ENCODE results near the gene PATJ. TPM values are rescaled to one million over a fixed set of nuclear protein-coding genes. Genes with fewer than 3 reads are reported as not detected.

PATJ gene
- total RNA-seq, 4 donors from 2014 or later = 10.6 to 44.8 (median 26.1) TPM

DNA sequence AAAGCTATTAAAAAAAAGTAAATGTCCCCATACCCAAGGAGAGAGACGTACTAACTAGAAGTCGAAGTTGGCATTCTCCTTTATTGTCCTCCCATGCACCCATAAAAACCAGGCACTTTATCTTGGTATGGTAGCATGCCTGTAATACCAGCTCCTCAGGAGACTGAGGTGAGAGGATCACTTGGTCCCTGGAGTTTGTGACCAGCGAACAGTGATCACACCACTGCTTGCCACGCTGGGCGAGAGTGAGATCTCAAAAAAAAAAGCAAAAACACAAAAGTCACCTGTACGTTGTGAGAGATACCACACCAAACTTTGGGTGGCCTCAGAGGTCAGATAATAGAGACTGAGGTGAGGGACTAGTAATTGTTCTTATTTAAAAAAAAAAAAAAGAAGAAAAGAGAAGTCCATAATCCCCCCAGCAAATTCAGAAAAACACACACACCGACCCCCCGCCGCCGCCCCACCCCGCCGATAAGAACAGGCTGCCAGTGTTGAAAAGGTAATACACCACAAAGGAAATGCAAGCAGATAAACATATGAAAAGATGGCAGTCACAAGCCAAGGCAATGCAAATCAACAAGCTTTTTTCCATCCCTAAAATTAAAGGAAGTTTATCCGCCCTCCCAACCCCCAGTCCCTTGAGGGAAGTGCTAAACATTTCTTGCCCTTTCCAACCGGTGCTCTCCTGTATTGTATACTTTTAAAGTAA is 455.9 kb downstream of the PATJ start:
- TF ChIP-seq POLR2A (IDR thresholded peaks at IDR 0.05) = no peak
- TF ChIP-seq, protein P1, sequence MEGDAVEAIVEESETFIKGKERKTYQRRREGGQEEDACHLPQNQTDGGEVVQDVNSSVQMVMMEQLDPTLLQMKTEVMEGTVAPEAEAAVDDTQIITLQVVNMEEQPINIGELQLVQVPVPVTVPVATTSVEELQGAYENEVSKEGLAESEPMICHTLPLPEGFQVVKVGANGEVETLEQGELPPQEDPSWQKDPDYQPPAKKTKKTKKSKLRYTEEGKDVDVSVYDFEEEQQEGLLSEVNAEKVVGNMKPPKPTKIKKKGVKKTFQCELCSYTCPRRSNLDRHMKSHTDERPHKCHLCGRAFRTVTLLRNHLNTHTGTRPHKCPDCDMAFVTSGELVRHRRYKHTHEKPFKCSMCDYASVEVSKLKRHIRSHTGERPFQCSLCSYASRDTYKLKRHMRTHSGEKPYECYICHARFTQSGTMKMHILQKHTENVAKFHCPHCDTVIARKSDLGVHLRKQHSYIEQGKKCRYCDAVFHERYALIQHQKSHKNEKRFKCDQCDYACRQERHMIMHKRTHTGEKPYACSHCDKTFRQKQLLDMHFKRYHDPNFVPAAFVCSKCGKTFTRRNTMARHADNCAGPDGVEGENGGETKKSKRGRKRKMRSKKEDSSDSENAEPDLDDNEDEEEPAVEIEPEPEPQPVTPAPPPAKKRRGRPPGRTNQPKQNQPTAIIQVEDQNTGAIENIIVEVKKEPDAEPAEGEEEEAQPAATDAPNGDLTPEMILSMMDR (IDR thresholded peaks at IDR 0.05) = no peak

DNA sequence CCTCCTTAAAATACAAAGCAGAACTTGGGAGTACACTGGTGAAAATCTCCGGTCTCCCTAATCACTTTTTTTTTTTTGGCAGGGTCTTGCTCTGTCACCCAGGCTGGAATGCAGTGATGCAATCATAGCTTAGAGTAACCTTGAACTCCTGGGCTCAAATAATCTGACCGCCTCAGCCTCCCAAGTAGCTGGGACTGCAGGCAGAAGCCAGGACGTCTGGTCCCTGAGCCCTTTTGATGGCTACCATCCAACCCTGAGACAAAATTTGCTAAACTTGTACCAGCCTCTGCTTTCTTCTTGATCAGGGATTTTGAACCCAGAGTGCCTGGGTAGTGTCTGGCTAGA is 456.5 kb downstream of the PATJ start:
- TF ChIP-seq POLR2A (IDR thresholded peaks at IDR 0.05) = no peak
- TF ChIP-seq, protein P1 (IDR thresholded peaks at IDR 0.05) = no peak
- Histone ChIP-seq H3K9me3 (no peaks in the 10 kb centered on the region), H3K27me3 (no peaks in the 10 kb centered on the region), H3K36me3 (no peaks in the 10 kb centered on the region), H3K4me1 (no peaks in the 10 kb centered on the region), H3K4me3 (no peak overlapping the region), H3K27ac (no peak overlapping the region)
- intact Hi-C loops (cut with DNase I; ENCODE audit: low total_unique reads) = no loop called here
- no peak for DNase-seq

More for the DNA sequence above, 455.9 kb downstream of the PATJ start:
- Histone ChIP-seq H3K27me3 (no peaks in the 10 kb centered on the region), H3K36me3 (no peaks in the 10 kb centered on the region), H3K9me3 (no peaks in the 10 kb centered on the region), H3K27ac (no peak overlapping the region), H3K4me3 (no peak overlapping the region), H3K4me1 (no peaks in the 10 kb centered on the region)
- intact Hi-C loops (cut with DNase I; ENCODE audit: low total_unique reads) = no loop called here
- no peak for DNase-seq

DNA sequence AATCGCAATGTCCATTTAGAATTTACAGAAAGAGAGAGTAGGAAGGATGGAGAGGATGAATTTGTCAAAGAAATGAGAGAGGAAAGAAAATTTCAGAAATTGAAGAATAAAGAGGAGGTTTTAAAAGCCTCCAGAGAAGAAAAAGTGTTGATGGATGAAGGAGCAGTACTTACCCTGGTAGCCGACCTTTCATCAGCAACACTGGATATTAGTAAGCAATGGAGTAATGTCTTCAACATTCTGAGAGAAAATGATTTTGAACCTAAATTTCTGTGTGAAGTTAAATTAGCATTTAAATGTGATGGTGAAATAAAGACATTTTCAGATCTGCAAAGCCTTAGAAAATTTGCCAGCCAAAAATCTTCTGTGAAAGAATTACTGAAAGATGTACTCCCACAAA is 464.9 kb downstream of the PATJ start:
- TF ChIP-seq, protein P1 (IDR thresholded peaks at IDR 0.05) = no peak
- no peak for TF ChIP-seq POLR2A (IDR thresholded peaks at IDR 0.05)
- Histone ChIP-seq H3K36me3 (no peaks in the 10 kb centered on the region), H3K27ac (no peak overlapping the region), H3K9me3 (no peaks in the 10 kb centered on the region), H3K27me3 (no peaks in the 10 kb centered on the region), H3K4me1 (no peaks in the 10 kb centered on the region), H3K4me3 (no peak overlapping the region)
- intact Hi-C loops (cut with DNase I; ENCODE audit: low total_unique reads) = no loop called here
- DNase-seq = no peak

DNA sequence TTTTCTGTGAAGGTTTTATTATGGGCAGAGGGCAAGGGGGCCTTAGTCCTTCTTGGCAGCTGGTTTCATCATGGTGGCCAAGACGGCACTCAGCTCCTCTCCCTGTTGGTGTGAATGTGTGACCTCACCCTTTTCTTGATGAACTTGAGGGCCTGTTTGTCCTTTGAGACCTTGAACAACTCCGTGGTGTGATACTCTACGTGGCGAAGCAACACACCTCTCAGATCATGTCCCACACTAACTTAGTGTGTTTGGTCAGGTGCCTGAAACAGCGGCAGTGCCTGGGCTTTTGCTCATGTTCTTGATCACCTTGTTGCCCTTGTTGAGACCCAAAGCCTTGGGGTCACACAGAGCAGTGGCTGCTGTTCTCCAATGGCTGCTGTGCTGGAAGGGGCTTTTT is 465.8 kb downstream of the PATJ start:
- intact Hi-C loops (cut with DNase I; ENCODE audit: low total_unique reads) = no loop called here
- H3K4me1 ChIP-seq = no peaks in the 10 kb centered on the region
- H3K9me3 ChIP-seq = no peaks in the 10 kb centered on the region
- no peak for DNase-seq
- no peaks in the 10 kb centered on the region for H3K27me3 ChIP-seq
- H3K4me3 ChIP-seq = no peak overlapping the region
- H3K36me3 ChIP-seq = no peaks in the 10 kb centered on the region
- no peak overlapping the region for H3K27ac ChIP-seq
- TF ChIP-seq, protein P1 (IDR thresholded peaks at IDR 0.05) = no peak
- no peak for TF ChIP-seq POLR2A (IDR thresholded peaks at IDR 0.05)

DNA sequence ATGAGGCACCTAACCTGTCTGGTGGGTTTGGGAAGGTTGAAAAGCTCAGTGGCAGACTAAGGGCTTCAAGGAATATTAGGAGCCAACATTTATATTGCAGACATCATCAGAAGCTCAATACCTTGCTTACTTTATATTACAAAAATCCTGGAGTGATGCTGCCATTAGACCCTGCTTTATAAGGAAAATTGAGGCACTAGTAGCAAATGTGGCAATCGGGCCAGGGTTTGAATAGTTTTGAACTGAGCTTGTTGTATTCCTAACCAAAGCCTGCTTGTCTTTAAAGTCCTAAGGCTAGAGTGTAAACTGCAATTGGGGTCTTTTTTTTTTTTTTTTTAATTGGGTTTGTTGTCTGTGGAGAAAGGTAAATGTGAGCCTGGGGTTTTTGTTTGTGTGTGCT is 466.7 kb downstream of the PATJ start:
- H3K9me3 ChIP-seq = no peaks in the 10 kb centered on the region
- intact Hi-C loops (cut with DNase I; ENCODE audit: low total_unique reads) = no loop called here
- no peaks in the 10 kb centered on the region for H3K27me3 ChIP-seq
- no peak overlapping the region for H3K4me3 ChIP-seq
- DNase-seq = no peak
- TF ChIP-seq, protein P1 (IDR thresholded peaks at IDR 0.05) = no peak
- TF ChIP-seq POLR2A (IDR thresholded peaks at IDR 0.05) = no peak
- no peaks in the 10 kb centered on the region for H3K36me3 ChIP-seq
- H3K27ac ChIP-seq = no peak overlapping the region
- no peaks in the 10 kb centered on the region for H3K4me1 ChIP-seq
